Smooth muscle cell (in vitro differentiated cells): ENCODE data around the gene APLF. TPM values are rescaled to one million over a fixed set of nuclear protein-coding genes. Genes with fewer than 3 reads are reported as not detected.
"Not testable (repeated sequence)": the region's sequence is repeated elsewhere in the genome, so short reads cannot be mapped to it uniquely, and the experiment has no call there.

Experiments used
- DNase-seq: peaks from one replicate; lab custom pipeline; 2025; ENCODE audit not compliant: unreplicated experiment; lab: John Stamatoyannopoulos, UW
- H2AFZ ChIP-seq: fragments of 200-600 bp; sonication (generic); 2 replicates; pipeline ENCODE4 v1.6.0; 2016; ENCODE audit warnings: antibody characterized with exemption, low read depth, mild to moderate bottlenecking
- H3F3A ChIP-seq: fragments of 200-600 bp; sonication (generic); 2 replicates; pipeline ENCODE4 v1.6.0; 2017; ENCODE audit warnings: antibody characterized with exemption, low read depth
- H3K27ac ChIP-seq: fragments of 200-600 bp; sonication (generic); 2 replicates; pipeline ENCODE4 v1.5.1; 2016; ENCODE audit warnings: low read depth, mild to moderate bottlenecking
- H3K27me3 ChIP-seq: fragments of 200-600 bp; sonication (generic); 2 replicates; pipeline ENCODE4 v1.6.1; 2016; ENCODE audit warnings: low read depth, mild to moderate bottlenecking
- H3K36me3 ChIP-seq: fragments of 200-600 bp; sonication (generic); 2 replicates; pipeline ENCODE4 v1.5.1; 2016; ENCODE audit warnings: low read depth
- H3K4me1 ChIP-seq: fragments of 200-600 bp; sonication (generic); 2 replicates; pipeline ENCODE4 v1.5.1; 2016; ENCODE audit warnings: low read depth
- H3K4me2 ChIP-seq: fragments of 200-600 bp; sonication (generic); 2 replicates; pipeline ENCODE4 v1.6.0; 2016; ENCODE audit warnings: mild to moderate bottlenecking
- H3K4me3 ChIP-seq: fragments of 200-600 bp; sonication (generic); 2 replicates; pipeline ENCODE4 v1.5.1; 2016; ENCODE audit warnings: mild to moderate bottlenecking
- H3K79me2 ChIP-seq: fragments of 200-600 bp; sonication (generic); 2 replicates; pipeline ENCODE4 v1.6.0; 2016; ENCODE audit warnings: low read depth, mild to moderate bottlenecking
- H3K9ac ChIP-seq: fragments of 200-600 bp; sonication (generic); 2 replicates; pipeline ENCODE4 v1.6.0; 2016; ENCODE audit warnings: low read depth
- H3K9me3 ChIP-seq: fragments of 200-600 bp; sonication (generic); replicated peaks from 2 replicates; pipeline ENCODE4 v1.5.1; 2016; ENCODE audit warnings: low read depth
- H4K20me1 ChIP-seq: fragments of 200-600 bp; sonication (generic); 2 replicates; pipeline ENCODE4 v1.6.0; 2016; ENCODE audit warnings: low read depth
- CTCF ChIP-seq: fragments of 200-600 bp; sonication (generic); IDR thresholded peaks from 2 replicates; pipeline ENCODE4 v1.5.1; 2017; ENCODE audit warnings: borderline replicate concordance, mild to moderate bottlenecking, antibody characterized with exemption; ENCODE audit not compliant: insufficient read depth, poor library complexity, severe bottlenecking
- WGBS: methylation state at CpG from one replicate; pipeline ENCODE4 v1.1.7; 2016; ENCODE audit warnings: low lambda C conversion rate; 5-methylcytosine and 5-hydroxymethylcytosine counted together
- polyA plus RNA-seq: library from polyadenylated mRNA; unstranded; fragments of >200 nt; fragmentation: Nextera tagmentation; extraction: Ambion mirVana; gene quantifications from 2 replicates; pipeline ENCODE4 v1.2.1, GENCODE V29; 2016
- total RNA-seq: library from RNA; depleted of rRNA; stranded (reverse); fragments of >200 nt; gene quantifications from 2 replicates; pipeline ENCODE4 v1.2.3, GENCODE V29; 2014

APLF gene
- total and polyA plus RNA-seq, 2 experiments from 2014 or later: 3.4 to 8.0 TPM

- no peak overlapping the region for H3K4me3 ChIP-seq
- 76% methylated on average over 3 of the region's 3 CpGs for WGBS
- TF ChIP-seq CTCF: peak; percentile 55
- H3K27ac ChIP-seq: no peak overlapping the region
- no peaks in the 10 kb centered on the region for H3K9me3 ChIP-seq
- H3K27me3 ChIP-seq: no peaks in the 10 kb centered on the region
- peak overlapping the region; percentile 27 for H2AFZ ChIP-seq
- peak overlapping the region; percentile 54 for H3K4me2 ChIP-seq
- H4K20me1 ChIP-seq: no peaks in the 10 kb centered on the region
- H3K79me2 ChIP-seq: no peaks in the 10 kb centered on the region
- no peaks in the 10 kb centered on the region for H3K4me1 ChIP-seq
- DNase-seq: no peak
- H3F3A ChIP-seq: no peaks in the 10 kb centered on the region
- no peak overlapping the region for H3K9ac ChIP-seq
- no peaks in the 10 kb centered on the region for H3K36me3 ChIP-seq
Observed at GRCh38 chr2:68487773-68488355, 20.5 kb downstream of the APLF start.

GRCh38 chr2:68488605-68489004, 21.2 kb downstream of the APLF start:
- not testable (repeated sequence) for H3K9ac ChIP-seq, H2AFZ ChIP-seq, H3F3A ChIP-seq, H3K9me3 ChIP-seq, H3K4me3 ChIP-seq, H3K79me2 ChIP-seq, H3K27ac ChIP-seq, H3K4me1 ChIP-seq, H3K27me3 ChIP-seq, DNase-seq, H4K20me1 ChIP-seq, H3K36me3 ChIP-seq, H3K4me2 ChIP-seq
- 90% methylated on average over 1 of the region's 1 CpG for WGBS

- H4K20me1 ChIP-seq: no peaks in the 10 kb centered on the region
- H3F3A ChIP-seq: no peaks in the 10 kb centered on the region
- DNase-seq: no peak
- H3K9me3 ChIP-seq: no peaks in the 10 kb centered on the region
- WGBS: 100% methylated on average over 1 of the region's 1 CpG
- H3K79me2 ChIP-seq: no peaks in the 10 kb centered on the region
- H3K36me3 ChIP-seq: no peaks in the 10 kb centered on the region
- no peak overlapping the region for H2AFZ ChIP-seq
- H3K27me3 ChIP-seq: no peaks in the 10 kb centered on the region
- H3K4me3 ChIP-seq: no peak overlapping the region
- no peak overlapping the region for H3K9ac ChIP-seq
- TF ChIP-seq CTCF: no peak
- no peak overlapping the region for H3K27ac ChIP-seq
- H3K4me2 ChIP-seq: no peak overlapping the region
- H3K4me1 ChIP-seq: no peaks in the 10 kb centered on the region
Observed at GRCh38 chr2:68489282-68489681, 21.9 kb downstream of the APLF start.

GRCh38 chr2:68491582-68491981, 24.2 kb downstream of the APLF start:
- H3K4me3 ChIP-seq: no peak overlapping the region
- no peak overlapping the region for H3K27ac ChIP-seq
- no peak for DNase-seq
- no peak overlapping the region for H3K9ac ChIP-seq
- H3F3A ChIP-seq: no peaks in the 10 kb centered on the region
- no peaks in the 10 kb centered on the region for H3K27me3 ChIP-seq
- no peak overlapping the region for H2AFZ ChIP-seq
- H3K9me3 ChIP-seq: no peaks in the 10 kb centered on the region
- H3K4me2 ChIP-seq: no peak overlapping the region
- no peaks in the 10 kb centered on the region for H3K36me3 ChIP-seq
- 100% methylated on average over 1 of the region's 1 CpG for WGBS
- H3K4me1 ChIP-seq: no peaks in the 10 kb centered on the region
- TF ChIP-seq CTCF: no peak
- H4K20me1 ChIP-seq: no peaks in the 10 kb centered on the region
- no peaks in the 10 kb centered on the region for H3K79me2 ChIP-seq
